Measurements from ENCODE around the gene HIGD2B. TPM values are rescaled to one million over a fixed set of nuclear protein-coding genes. Genes with fewer than 3 reads are reported as not detected.

Gene HIGD2B
- total RNA-seq, 2 experiments from 2014 or later = 0.27 to 0.32 TPM

GRCh38 chr15:72698938-72699337 is 13.0 kb upstream of the HIGD2B start:
- intact Hi-C loops (cut with micrococcal nuclease) = no loop called here
- CTCF ChIA-PET = interaction anchor here (0.9 to 2.1 kb wide), 2 partner anchors 13 to 23 kb away, joined by 3 to 5 read pairs; partner anchors contain the start of genes BBS4 and HIGD2B

DNA sequence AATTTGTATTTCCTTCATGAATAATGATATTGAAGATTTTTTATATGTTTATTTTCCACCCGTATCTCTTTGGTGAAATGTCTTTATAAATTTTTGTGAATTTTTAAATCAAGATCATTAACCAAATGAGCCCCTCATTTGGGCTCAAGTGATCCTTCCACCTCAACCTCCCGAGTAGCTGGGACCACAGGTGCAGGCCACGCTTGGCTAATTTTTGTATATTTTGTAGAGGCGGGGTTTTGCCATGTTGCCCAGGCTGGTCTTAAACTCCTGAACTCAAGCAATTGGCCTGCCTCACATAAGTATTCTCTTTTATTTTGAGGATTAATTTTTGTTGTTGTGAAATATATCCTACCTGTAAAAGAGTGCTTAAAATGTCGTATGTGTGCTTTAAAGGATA is 5.0 kb upstream of the HIGD2B start:
- peaks cover 2% of the 10 kb centered on the region for H3K36me3 Mint-ChIP-seq (ENCODE audit: low read depth)
- intact Hi-C loops (cut with micrococcal nuclease) = no loop called here
- ATAC-seq (no peak), DNase-seq (no peak)
- H3K27ac Mint-ChIP-seq = no peak overlapping the region
- TF ChIP-seq, protein P1, sequence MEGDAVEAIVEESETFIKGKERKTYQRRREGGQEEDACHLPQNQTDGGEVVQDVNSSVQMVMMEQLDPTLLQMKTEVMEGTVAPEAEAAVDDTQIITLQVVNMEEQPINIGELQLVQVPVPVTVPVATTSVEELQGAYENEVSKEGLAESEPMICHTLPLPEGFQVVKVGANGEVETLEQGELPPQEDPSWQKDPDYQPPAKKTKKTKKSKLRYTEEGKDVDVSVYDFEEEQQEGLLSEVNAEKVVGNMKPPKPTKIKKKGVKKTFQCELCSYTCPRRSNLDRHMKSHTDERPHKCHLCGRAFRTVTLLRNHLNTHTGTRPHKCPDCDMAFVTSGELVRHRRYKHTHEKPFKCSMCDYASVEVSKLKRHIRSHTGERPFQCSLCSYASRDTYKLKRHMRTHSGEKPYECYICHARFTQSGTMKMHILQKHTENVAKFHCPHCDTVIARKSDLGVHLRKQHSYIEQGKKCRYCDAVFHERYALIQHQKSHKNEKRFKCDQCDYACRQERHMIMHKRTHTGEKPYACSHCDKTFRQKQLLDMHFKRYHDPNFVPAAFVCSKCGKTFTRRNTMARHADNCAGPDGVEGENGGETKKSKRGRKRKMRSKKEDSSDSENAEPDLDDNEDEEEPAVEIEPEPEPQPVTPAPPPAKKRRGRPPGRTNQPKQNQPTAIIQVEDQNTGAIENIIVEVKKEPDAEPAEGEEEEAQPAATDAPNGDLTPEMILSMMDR (IDR thresholded peaks at IDR 0.05) = no peak
- ChIA-PET POLR2A (no interaction called here), CTCF (interaction anchor here (0.8 to 1.0 kb wide), 2 partner anchors 20 to 91 kb away, joined by 3 read pairs; no protein-coding TSS in a partner anchor)
- H3K4me1 Mint-ChIP-seq (ENCODE audit: low read depth) = peaks cover 15% of the 10 kb centered on the region
- no peaks in the 10 kb centered on the region for H3K9me3 Mint-ChIP-seq
- no peak overlapping the region for H3K4me3 Mint-ChIP-seq
- H3K27me3 Mint-ChIP-seq = no peaks in the 10 kb centered on the region

More at GRCh38 chr15:72698938-72699337, 13.0 kb upstream of the HIGD2B start:
- TF ChIP-seq, protein P1 (IDR thresholded peaks at IDR 0.05) = no peak
- no peaks in the 10 kb centered on the region for H3K27me3 Mint-ChIP-seq
- H3K4me3 Mint-ChIP-seq = no peak overlapping the region
- DNase-seq (no peak), ATAC-seq (no peak)
- peaks cover 2% of the 10 kb centered on the region for H3K36me3 Mint-ChIP-seq (ENCODE audit: low read depth)
- H3K9me3 Mint-ChIP-seq = no peaks in the 10 kb centered on the region
- H3K27ac Mint-ChIP-seq = no peak overlapping the region
- POLR2A ChIA-PET = interaction anchor here (0.7 kb wide), 1 partner anchor 379 kb away, joined by 5 read pairs; no protein-coding TSS in a partner anchor
- peaks cover 14% of the 10 kb centered on the region for H3K4me1 Mint-ChIP-seq (ENCODE audit: low read depth)

DNA sequence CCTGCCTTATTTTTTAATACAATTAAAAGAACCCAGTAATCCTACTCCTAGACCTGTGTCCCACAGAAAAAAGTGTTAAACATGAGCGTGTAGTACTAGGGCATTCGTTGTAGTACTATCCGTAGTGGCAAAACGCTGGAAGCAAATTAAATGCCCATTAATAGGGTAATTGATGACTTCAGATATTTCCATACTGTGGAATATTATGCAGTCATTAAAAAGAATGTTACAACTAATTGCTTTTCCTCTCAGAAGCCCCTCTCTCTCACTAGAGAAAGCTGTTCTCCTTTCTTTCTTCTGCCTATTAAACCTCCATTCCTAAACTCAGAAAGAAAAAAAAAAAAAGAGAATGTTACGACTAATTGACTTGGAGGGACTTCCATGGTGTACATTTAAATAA is 2.7 kb upstream of the HIGD2B start:
- H3K9me3 Mint-ChIP-seq = no peaks in the 10 kb centered on the region
- ChIA-PET CTCF (interaction anchor here (1.4 kb wide), 1 partner anchor 89 kb away, joined by 4 read pairs; no protein-coding TSS in a partner anchor), POLR2A (no interaction called here)
- peaks cover 11% of the 10 kb centered on the region for H3K4me1 Mint-ChIP-seq (ENCODE audit: low read depth)
- peaks cover 2% of the 10 kb centered on the region for H3K36me3 Mint-ChIP-seq (ENCODE audit: low read depth)
- DNase-seq = no peak
- no peaks in the 10 kb centered on the region for H3K27me3 Mint-ChIP-seq
- ATAC-seq = no peak
- H3K27ac Mint-ChIP-seq = no peak overlapping the region
- intact Hi-C loops (cut with micrococcal nuclease) = no loop called here
- TF ChIP-seq, protein P1 (IDR thresholded peaks at IDR 0.05) = no peak
- no peak overlapping the region for H3K4me3 Mint-ChIP-seq

DNA sequence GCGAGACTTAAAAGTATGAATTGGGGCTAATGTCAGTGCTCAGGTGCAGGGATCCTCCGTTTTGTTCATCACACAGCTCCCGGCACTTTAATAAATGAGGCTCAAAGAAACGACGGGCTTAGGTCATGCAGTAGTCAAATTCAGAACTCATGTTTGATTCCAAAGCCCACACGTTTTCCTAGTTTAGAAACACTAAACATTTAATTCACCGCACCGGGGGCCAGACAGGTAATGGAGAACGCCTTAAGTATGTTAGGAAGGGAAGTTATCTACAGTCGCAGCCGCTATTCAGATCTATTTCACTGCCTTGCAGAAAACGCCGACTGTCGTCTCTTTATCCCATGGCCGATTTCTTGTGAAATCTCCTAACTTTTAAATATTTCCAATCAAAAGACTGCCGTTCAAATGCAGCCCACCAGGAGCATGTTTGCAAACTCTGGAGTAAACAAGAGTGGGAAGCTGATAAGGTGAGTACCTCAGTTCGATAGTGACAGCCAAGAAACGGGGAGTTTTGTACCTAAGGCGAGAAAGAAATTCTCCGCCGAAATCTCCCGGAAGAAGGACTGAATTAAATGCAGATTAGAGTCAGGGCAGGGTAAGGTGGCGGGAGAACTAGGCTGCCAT is 569 bp downstream of the HIGD2B start:
- intact Hi-C loops (cut with micrococcal nuclease) = no loop called here
- Mint-ChIP-seq H3K27ac (peak overlapping the region; percentile 91), H3K9me3 (no peaks in the 10 kb centered on the region), H3K27me3 (no peaks in the 10 kb centered on the region), H3K4me3 (peak overlapping the region; percentile 95), H3K36me3 (ENCODE audit: low read depth) (no peaks in the 10 kb centered on the region), H3K4me1 (ENCODE audit: low read depth) (peaks cover 14% of the 10 kb centered on the region)
- ATAC-seq (no peak), DNase-seq (peak; percentile 3)
- CTCF ChIA-PET = interaction anchor here (0.7 to 2.0 kb wide), 6 partner anchors 13 to 202 kb away, joined by 3 to 11 read pairs (median 4); no protein-coding TSS in a partner anchor
- POLR2A ChIA-PET = interaction anchor here (1.0 to 2.1 kb wide), 4 partner anchors 12 to 98 kb away, joined by 3 to 5 read pairs (median 3); partner anchors contain the start of gene ADPGK
- TF ChIP-seq, protein P1 (IDR thresholded peaks at IDR 0.05) = no peak

DNA sequence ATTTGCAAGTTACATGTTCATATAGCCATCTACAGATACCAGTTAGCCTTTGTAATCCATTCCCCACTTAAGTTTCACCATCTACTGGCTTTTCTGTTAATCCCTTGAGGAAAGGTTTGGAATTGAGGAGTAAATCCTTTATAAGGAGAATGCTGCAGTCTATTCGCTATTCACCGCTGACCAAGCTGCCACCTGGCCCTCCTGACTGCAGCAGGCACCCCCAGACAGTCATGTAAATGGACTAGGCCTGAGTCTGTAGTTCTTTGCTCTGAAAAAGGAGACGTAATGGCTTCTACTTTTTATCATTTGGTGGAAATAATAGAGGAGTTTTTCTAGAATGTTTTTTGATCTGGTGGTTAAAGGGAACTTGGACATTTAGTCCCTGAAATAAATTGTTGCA is 3.2 kb downstream of the HIGD2B start:
- Mint-ChIP-seq H3K9me3 (no peaks in the 10 kb centered on the region), H3K4me1 (ENCODE audit: low read depth) (peaks cover 14% of the 10 kb centered on the region)
- intact Hi-C loops (cut with micrococcal nuclease) = no loop called here

More for the DNA sequence above, 3.2 kb downstream of the HIGD2B start:
- no peaks in the 10 kb centered on the region for H3K36me3 Mint-ChIP-seq (ENCODE audit: low read depth)
- TF ChIP-seq, protein P1 (IDR thresholded peaks at IDR 0.05) = no peak
- ATAC-seq (no peak), DNase-seq (no peak)
- ChIA-PET POLR2A (no interaction called here), CTCF (no interaction called here)
- peaks cover 7% of the 10 kb centered on the region for H3K27me3 Mint-ChIP-seq
- no peak overlapping the region for H3K27ac Mint-ChIP-seq
- H3K4me3 Mint-ChIP-seq = no peak overlapping the region
